Activated CD4-positive, alpha-beta T cell treated with anti-CD3 and anti-CD28 coated beads, Interleukin-2, amount 50 U/mL, for 24 hours (primary cell): ENCODE results near the gene SEPTIN6.

Source experiments
- DNase-seq, 2 donors: peaks; one replicate each; pipeline ENCODE4 v3.0.0-alpha.2; 2020; ENCODE audit warnings: low read depth in 1 of 2, low spot score in 1 of 2

SEPTIN6 gene

GRCh38 chrX:119693040-119693995 is at the start of gene SEPTIN6:
Gene SEPTIN6 (minus strand): TSS chrX:119693168. CDS start chrX:119693105, 63 bp downstream.
- DNase-seq: peak; percentile 57 to 69

- DNase-seq: no peak
Measured at GRCh38 chrX:119738742-119739141, 45.8 kb upstream of the SEPTIN6 start.

DNA sequence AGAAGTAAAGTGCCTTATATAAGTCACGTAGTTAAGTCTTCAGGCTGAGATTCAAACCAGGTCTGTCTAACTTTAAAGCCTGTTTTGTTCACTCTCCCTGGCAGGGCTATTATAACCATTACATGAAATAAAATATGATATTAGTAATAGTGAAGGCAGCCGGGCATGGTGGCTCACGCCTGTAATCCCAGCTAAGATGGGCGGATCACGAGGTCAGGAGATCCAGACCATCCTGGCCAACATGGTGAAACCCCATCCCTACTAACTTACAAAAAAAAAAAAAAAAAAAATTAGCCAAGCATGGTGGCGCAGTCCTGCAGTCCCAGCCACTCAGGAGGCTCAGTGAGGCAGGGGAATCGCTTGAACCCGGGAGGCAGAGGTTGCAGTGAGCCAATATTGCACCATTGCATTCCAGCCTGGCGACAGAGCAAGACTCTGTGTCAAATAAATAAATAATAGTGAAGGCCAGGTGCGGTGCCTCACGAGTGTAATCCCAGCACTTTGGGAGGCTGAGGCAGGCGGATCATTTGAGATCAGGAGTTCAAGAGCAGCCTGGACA is 43.3 kb upstream of the SEPTIN6 start:
- DNase-seq: no peak

GRCh38 chrX:119735467-119735866 is 42.5 kb upstream of the SEPTIN6 start:
- no peak for DNase-seq

DNA sequence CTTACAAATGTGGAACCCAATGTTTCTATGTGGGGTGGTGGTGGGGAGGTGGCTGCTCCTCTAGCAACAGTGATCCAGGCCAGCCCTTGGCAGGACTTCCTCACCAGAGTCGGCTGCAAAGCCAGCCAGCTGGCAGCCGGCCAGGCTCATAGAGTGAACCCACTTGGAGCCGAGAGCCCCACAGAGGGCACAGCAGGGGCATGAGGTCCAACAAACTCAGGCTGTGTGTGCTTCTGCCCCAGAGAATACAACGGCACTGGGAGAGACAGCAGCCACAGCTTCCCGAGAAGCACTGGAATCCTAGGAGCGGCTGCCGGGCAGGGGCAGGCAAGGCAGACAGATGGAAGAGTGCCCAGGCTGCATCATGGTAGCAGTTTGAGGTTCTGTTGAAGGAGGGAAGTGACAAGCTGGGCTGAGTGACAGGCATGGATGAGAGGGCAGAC is 42.0 kb upstream of the SEPTIN6 start:
- no peak for DNase-seq

GRCh38 chrX:119729408-119730201 is 36.6 kb upstream of the SEPTIN6 start:
- DNase-seq: peak; percentile 6 to 38

GRCh38 chrX:119728487-119728886 is 35.5 kb upstream of the SEPTIN6 start:
- DNase-seq: no peak

DNA sequence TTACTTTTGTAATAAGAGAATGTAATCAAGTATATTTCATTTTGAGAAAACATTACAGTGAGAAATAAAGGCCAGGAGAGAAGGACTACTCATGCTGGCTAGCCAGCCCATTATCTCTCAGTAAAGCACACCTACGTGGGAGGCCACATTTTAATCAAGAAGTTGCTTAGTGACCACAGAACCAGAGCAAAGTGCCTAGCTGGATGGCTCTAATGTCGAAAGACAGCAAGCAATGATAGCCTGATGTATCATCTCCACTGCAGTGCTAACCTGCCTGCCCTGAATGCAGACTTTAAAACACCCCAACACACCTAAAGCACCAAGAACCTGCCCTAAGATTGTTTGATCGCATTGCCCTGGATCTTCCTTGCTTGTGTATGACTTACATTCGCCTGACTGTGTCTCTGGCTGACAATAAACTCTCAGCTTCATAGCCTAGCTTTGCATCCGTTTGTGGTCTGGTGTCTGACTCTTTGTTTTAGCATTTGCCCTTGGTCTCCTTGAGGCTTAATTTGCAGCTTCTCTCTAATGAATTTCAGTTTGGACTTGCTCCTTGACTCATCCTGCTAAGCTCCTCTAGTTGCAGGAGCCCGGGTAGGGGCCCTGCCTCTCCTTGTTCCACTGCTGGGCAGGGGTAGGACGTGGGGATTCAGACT is 34.1 kb upstream of the SEPTIN6 start:
- no peak for DNase-seq

- DNase-seq: no peak
Measured at GRCh38 chrX:119721926-119722325, 29.0 kb upstream of the SEPTIN6 start.

GRCh38 chrX:119721487-119721886 is 28.5 kb upstream of the SEPTIN6 start:
- no peak for DNase-seq

- DNase-seq: no peak
Measured at GRCh38 chrX:119709630-119710029, 16.7 kb upstream of the SEPTIN6 start.

DNA sequence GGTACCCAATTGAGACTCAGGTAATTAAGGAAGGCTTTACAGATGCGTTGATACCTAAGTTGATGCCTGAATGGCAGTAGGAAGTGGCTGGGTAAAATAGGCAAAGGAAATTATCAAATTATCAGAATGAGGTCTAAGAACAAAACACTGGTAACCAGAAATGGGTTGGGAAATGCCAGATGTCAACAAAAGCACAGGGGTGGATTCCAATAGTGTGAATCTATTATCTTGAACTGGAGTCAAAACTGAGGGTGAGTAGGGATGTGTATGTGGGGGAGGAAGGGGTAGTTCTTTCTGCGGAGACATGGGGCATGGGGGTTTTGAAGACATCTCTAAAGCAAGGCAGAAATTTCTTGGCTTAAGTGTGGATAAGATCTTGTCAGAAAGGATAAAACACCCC is 16.0 kb upstream of the SEPTIN6 start:
- no peak for DNase-seq

- no peak for DNase-seq
Measured at GRCh38 chrX:119706616-119707015, 13.6 kb upstream of the SEPTIN6 start.

GRCh38 chrX:119698845-119699244 is 5.9 kb upstream of the SEPTIN6 start:
- DNase-seq: no peak

- DNase-seq: no peak
Measured at GRCh38 chrX:119696251-119696890, 3.4 kb upstream of the SEPTIN6 start.

GRCh38 chrX:119695535-119696050 is 2.6 kb upstream of the SEPTIN6 start:
- DNase-seq: no peak

DNA sequence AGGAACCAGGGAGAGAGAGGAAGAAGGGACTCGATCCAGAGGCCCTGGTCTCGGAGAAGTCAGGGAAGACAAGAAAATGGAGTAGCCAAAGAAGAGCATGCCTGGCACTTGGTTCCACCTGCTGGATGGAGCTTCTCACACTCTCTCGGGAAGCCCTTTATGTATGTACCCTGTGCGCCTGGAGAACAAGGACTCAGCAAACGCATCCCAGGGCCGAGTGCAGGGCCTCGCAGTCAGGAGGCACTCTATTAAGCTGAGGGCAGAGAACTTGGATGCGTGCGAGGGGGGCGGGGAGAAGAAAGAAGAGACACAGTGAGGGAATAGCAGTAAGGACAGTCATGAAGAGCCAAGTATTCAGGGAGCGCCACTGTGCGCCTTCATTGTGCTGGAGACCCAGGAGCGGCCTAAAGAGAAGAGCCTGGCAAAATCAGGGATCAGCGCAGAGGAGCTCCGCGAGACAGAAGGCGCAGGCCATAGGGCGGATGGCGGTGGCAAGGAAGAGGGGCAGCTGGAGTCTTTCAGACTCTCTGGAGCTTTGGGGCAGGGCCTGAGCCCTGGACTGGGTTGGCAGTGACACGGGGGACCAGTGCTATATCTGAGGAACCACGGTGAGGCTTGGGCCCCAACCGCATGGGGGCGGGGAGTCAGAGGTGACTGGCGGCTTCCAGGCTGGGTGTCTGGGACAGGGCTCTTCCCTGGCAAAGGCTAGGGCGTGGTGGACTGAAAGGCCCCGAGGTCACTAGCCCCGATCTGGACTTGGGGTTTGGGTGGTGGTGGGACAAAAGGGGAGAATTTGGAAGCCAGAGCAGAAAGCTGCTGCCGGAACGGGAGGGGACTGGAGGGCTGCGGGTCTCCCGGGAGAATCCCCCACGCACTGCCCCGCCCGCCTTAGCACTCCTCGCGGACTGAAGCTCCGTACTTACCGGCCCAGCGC is 1.9 kb upstream of the SEPTIN6 start:
- DNase-seq: no peak

DNA sequence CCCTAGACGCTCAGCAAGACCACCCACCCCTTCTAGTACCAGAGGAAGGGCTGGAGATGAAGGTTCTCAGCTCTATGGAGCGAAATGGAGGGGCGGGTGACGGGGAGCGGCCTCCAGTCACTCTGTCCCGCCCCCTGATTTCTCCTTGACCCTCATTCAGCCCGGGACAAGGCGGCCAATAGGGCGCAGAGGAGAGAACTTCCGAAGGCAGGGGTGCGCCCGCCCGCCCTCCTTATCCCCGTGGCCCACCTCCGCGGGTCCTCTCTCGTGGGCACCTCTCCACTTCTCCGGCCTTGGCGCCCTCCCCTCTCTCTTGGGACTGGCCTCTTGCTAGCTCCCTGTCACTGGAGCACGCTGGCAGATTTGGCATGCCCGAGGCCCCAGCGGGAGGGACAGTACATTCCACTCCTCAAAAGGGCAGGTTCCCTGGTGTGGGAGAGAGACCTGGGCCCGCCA is 1.1 kb upstream of the SEPTIN6 start:
- no peak for DNase-seq
